ENCODE data around the gene OGDH.

DNA sequence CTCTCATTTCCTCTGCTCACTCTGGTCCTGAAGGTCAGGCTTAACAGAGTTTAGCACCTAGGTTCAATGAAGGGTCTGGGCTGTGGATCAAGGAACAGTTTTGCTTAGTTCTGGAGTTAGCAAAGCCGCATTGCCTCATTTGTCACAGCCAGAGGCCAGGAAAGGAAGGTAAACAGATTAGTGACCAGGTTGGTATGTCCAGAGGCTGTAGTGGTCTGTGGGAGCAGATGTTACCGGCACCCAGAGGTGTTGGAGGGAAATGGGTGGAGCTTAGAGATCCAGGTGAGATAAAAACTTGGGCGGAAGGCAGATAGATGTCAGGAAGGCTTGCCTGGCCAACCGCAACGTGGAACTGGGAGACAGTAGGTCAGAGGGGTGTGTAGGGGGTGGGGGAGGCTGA lies 105.6 kb downstream of the OGDH start:
- TF ChIP-seq, protein P1, sequence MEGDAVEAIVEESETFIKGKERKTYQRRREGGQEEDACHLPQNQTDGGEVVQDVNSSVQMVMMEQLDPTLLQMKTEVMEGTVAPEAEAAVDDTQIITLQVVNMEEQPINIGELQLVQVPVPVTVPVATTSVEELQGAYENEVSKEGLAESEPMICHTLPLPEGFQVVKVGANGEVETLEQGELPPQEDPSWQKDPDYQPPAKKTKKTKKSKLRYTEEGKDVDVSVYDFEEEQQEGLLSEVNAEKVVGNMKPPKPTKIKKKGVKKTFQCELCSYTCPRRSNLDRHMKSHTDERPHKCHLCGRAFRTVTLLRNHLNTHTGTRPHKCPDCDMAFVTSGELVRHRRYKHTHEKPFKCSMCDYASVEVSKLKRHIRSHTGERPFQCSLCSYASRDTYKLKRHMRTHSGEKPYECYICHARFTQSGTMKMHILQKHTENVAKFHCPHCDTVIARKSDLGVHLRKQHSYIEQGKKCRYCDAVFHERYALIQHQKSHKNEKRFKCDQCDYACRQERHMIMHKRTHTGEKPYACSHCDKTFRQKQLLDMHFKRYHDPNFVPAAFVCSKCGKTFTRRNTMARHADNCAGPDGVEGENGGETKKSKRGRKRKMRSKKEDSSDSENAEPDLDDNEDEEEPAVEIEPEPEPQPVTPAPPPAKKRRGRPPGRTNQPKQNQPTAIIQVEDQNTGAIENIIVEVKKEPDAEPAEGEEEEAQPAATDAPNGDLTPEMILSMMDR (IDR thresholded peaks at IDR 0.05) = no peak
- TF ChIP-seq POLR2A (IDR thresholded peaks at IDR 0.05) = no peak
- TF ChIP-seq POLR2AphosphoS5 (IDR thresholded peaks at IDR 0.05) = no peak
- no peak for TF ChIP-seq EP300 (IDR thresholded peaks at IDR 0.05; ENCODE audit: low read depth)

All from transverse colon (tissue), 4 donors.